ENCODE data around the gene ACBD4. TPM values are rescaled to one million over a fixed set of nuclear protein-coding genes. Genes with fewer than 3 reads are reported as not detected.

Gene ACBD4
- total and polyA plus RNA-seq, 2 of the 4 experiments (the other 2 are of a cell fraction): 2.3 to 5.7 TPM

DNA sequence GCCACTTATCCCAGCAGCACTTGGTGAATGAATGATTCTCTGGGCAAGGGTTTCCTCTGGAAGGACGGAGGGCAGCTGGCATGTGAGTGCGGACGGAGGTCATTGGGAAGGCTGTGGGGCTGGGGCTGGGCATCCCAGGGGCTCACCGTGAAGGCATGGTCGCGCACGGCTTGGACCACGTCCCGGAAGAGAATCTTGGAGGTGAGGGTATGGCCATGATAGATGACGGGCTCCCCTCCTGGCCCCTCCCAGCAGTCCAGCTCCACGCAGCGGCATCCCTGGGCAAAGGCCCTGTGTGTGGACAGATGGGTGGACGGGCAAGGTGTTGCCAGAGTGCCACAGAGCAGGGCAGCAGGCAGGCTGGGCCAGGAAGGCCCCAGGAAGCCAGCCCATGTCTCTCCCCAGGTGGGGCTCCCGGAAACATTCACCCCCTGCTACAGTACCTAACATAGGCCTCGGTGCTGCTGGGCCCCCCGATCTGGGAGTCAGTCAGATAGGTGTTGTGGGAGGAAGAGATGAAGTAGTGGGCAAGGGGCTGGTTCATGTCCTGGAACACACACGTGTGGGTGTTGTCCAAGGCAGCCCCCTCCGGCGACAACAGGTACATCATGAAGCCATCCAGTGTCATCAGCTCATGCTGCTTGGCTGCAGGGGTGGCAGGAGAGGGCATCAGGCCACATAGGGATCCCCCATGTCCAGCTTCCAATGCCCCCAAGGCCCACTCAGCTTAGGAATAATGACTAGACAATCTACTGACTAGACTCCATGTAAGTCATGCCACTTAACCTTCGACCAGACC, 17.4 kb upstream of the ACBD4 start:
- dilution Hi-C loops (cut with HindIII; ENCODE audit: low sequenced_read_pairs, unreplicated experiment) (no loop called here), in situ Hi-C loops (cut with MboI; ENCODE audit: low sequenced_read_pairs) (no loop called here), intact Hi-C loops (cut with micrococcal nuclease) (no loop called here)
- no peaks in the 10 kb centered on the region for H4K20me1 ChIP-seq (ENCODE audit: insufficient read depth, low read length)
- no peak overlapping the region for H4K91ac ChIP-seq (ENCODE audit: insufficient read depth, low read depth, low read length)
- H3K9me1 ChIP-seq (ENCODE audit: insufficient read depth, low read length): peaks cover 6% of the 10 kb centered on the region; the same call in 1 of the 2 replicates
- no peak for TF ChIP-seq POLR2A (IDR thresholded peaks at IDR 0.05; ENCODE audit: low read depth, low read length)
- TF ChIP-seq MAZ (IDR thresholded peaks at IDR 0.05; ENCODE audit: borderline replicate concordance, low read depth, low read length): no peak
- no peak for TF ChIP-seq ELK1 (IDR thresholded peaks at IDR 0.05; ENCODE audit: borderline replicate concordance, low read depth, low read length)
- TF ChIP-seq, protein P1, sequence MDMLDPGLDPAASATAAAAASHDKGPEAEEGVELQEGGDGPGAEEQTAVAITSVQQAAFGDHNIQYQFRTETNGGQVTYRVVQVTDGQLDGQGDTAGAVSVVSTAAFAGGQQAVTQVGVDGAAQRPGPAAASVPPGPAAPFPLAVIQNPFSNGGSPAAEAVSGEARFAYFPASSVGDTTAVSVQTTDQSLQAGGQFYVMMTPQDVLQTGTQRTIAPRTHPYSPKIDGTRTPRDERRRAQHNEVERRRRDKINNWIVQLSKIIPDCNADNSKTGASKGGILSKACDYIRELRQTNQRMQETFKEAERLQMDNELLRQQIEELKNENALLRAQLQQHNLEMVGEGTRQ (IDR thresholded peaks at IDR 0.05; ENCODE audit: low read depth, low read length): no peak
- no peak for TF ChIP-seq CEBPB (IDR thresholded peaks at IDR 0.05; ENCODE audit: low read depth, low read length)
- TF ChIP-seq MAFK (IDR thresholded peaks at IDR 0.05; ENCODE audit: low read depth, low read length): no peak
- TF ChIP-seq RCOR1 (IDR thresholded peaks at IDR 0.05; ENCODE audit: insufficient replicate concordance, low read length): no peak
- TF ChIP-seq CTCF (conservative IDR thresholded peaks at IDR 0.05; ENCODE audit: low read depth, low read length): no peak
- no peak overlapping the region for H3K23ac ChIP-seq (ENCODE audit: low read depth, low read length)
- H2BK15ac ChIP-seq (ENCODE audit: low read depth, low read length): no peak overlapping the region
- no peaks in the 10 kb centered on the region for H3K9me3 ChIP-seq (ENCODE audit: control insufficient read depth, insufficient read depth, low read length)
- no peak overlapping the region for H3K4me3 ChIP-seq (ENCODE audit: insufficient read depth, low read depth, low read length)
- peaks cover 13 to 18% of the 10 kb centered on the region in 2 experiments for H3K79me1 ChIP-seq (ENCODE audit: low read depth in 1 of 2, low read length in 2 of 2)
- no peak overlapping the region for H3K4ac ChIP-seq (ENCODE audit: low read depth, low read length)
- peaks cover 33% of the 10 kb centered on the region; the same call in 1 of the 2 replicates for H3K36me3 ChIP-seq (ENCODE audit: control insufficient read depth, insufficient read depth, low read length)
- no TSS peak for BruUV-seq (replicated peaks)
- H2BK120ac ChIP-seq (ENCODE audit: low read depth, low read length): no peak overlapping the region
- peaks cover 8% of the 10 kb centered on the region; the same call in 1 of the 2 replicates for H3K4me1 ChIP-seq (ENCODE audit: control insufficient read depth, insufficient read depth, low read length)
- no peak overlapping the region for H2AK5ac ChIP-seq (ENCODE audit: low read depth, low read length)
- H3K18ac ChIP-seq (ENCODE audit: low read depth, low read length): no peak overlapping the region
- H3K9ac ChIP-seq (ENCODE audit: low read depth, low read length): no peak overlapping the region
- ChIA-PET CTCF (interaction anchor here (1.2 to 1.5 kb wide), 2 partner anchors 17 to 79 kb away, joined by 3 to 7 read pairs; partner anchors contain the start of gene ACBD4), POLR2A (ENCODE audit: unreplicated experiment) (no interaction called here)
- no peak overlapping the region for H2BK20ac ChIP-seq (ENCODE audit: low read depth, low read length)
- DNase-seq: no peak
- no peak overlapping the region for H2AFZ ChIP-seq (replicated peaks; ENCODE audit: low read length, poor library complexity)
- H3K4me2 ChIP-seq (ENCODE audit: low read depth, low read length): no peak overlapping the region
- no peak for ATAC-seq (ENCODE audit: low read depth)
- no peak overlapping the region for H3K56ac ChIP-seq (ENCODE audit: extremely low read depth, insufficient read depth, low read length)
- H2BK5ac ChIP-seq (ENCODE audit: low read depth, low read length, poor library complexity, severe bottlenecking): no peak overlapping the region
- H2AK9ac ChIP-seq (replicated peaks; ENCODE audit: low read depth, low read length, poor library complexity): no peak overlapping the region
- no peak overlapping the region for H4K5ac ChIP-seq (ENCODE audit: low read depth, low read length)
- H4K8ac ChIP-seq (ENCODE audit: low read depth in 2 of 2, low read length in 2 of 2): no peak overlapping the region
- no peak overlapping the region for H3K27ac ChIP-seq (ENCODE audit: insufficient read depth, low read length)
- H3K27me3 ChIP-seq (ENCODE audit: control insufficient read depth, insufficient read depth, low read length): no peaks in the 10 kb centered on the region
- H3K14ac ChIP-seq (replicated peaks; ENCODE audit: low read depth, low read length): no peak overlapping the region
- WGBS, 2 experiments (ENCODE audit: extremely low coverage in 2 of 2, insufficient read length in 1 of 2): 96% methylated on average over 3 of the region's 20 CpGs; no CpG with 5 or more reads in 1 of the 2 experiments

Measured in IMR-90 (cell line).